GM23338 (cell line): ENCODE measurements around the gene PKDCC. TPM values are rescaled to one million over a fixed set of nuclear protein-coding genes. Genes with fewer than 3 reads are reported as not detected.

ENCODE experiments used
- ATAC-seq: fragments of 200-7000 bp; cut with Tn5 transposase; 3 replicates; pipeline ENCODE4 v1.9.1; 2020
- DNase-seq: peaks from one replicate; pipeline ENCODE4 v3.0.0-alpha.2; 2015; ENCODE audit warnings: low spot score
- H2AFZ ChIP-seq: fragments of 200-600 bp; sonication (generic); 2 replicates; pipeline ENCODE4 v1.8.0; 2016; ENCODE audit warnings: antibody characterized with exemption, mild to moderate bottlenecking, moderate library complexity
- H3F3A ChIP-seq: fragments of 200-600 bp; sonication (generic); replicated peaks from 2 replicates; pipeline ENCODE4 v1.8.0; 2017; ENCODE audit warnings: antibody characterized with exemption, mixed run types, low read depth
- H3K27ac ChIP-seq: fragments of 200-600 bp; sonication (generic); 2 replicates; pipeline ENCODE4 v1.6.1; 2016; ENCODE audit warnings: low read depth
- H3K27me3 ChIP-seq: fragments of 200-600 bp; sonication (generic); 2 replicates; pipeline ENCODE4 v1.8.0; 2016; ENCODE audit warnings: mild to moderate bottlenecking, mixed run types, moderate library complexity; ENCODE audit not compliant: insufficient read depth
- H3K36me3 ChIP-seq: fragments of 200-600 bp; sonication (generic); 2 replicates; pipeline ENCODE4 v1.8.0; 2016; ENCODE audit warnings: mild to moderate bottlenecking; ENCODE audit not compliant: insufficient read depth
- H3K4me1 ChIP-seq: fragments of 200-600 bp; sonication (generic); 2 replicates; pipeline ENCODE4 v1.8.0; 2016; ENCODE audit warnings: mild to moderate bottlenecking, moderate library complexity; ENCODE audit not compliant: insufficient read depth
- H3K4me2 ChIP-seq: fragments of 200-600 bp; sonication (generic); 2 replicates; pipeline ENCODE4 v1.7.1; 2017; ENCODE audit warnings: mixed run types
- H3K4me3 ChIP-seq: fragments of 200-600 bp; sonication (generic); 2 replicates; pipeline ENCODE4 v1.6.1; 2016; ENCODE audit warnings: mixed run types
- H3K79me2 ChIP-seq: fragments of 200-600 bp; sonication (generic); replicated peaks from 2 replicates; pipeline ENCODE4 v1.8.0; 2017; ENCODE audit warnings: mild to moderate bottlenecking; ENCODE audit not compliant: insufficient read depth
- H3K9me2 ChIP-seq: fragments of 200-600 bp; sonication (generic); 2 replicates; pipeline ENCODE4 v1.8.0; 2017; ENCODE audit not compliant: insufficient read depth
- H4K20me1 ChIP-seq: fragments of 200-600 bp; sonication (generic); replicated peaks from 2 replicates; pipeline ENCODE4 v1.8.0; 2017; ENCODE audit warnings: mild to moderate bottlenecking; ENCODE audit not compliant: insufficient read depth
- H3K27ac Mint-ChIP-seq: 2 replicates; pipeline ENCODE4 v1.8.0; 2020; ENCODE audit warnings: inconsistent platforms, mild to moderate bottlenecking, moderate library complexity, mixed read lengths
- H3K27me3 Mint-ChIP-seq: 3 replicates; pipeline ENCODE4 v1.8.0; 2022; ENCODE audit warnings: low read depth, mild to moderate bottlenecking, moderate library complexity, mixed read lengths, inconsistent platforms; ENCODE audit not compliant: insufficient read depth, poor library complexity
- H3K36me3 Mint-ChIP-seq: 3 replicates; pipeline ENCODE4 v1.8.0; 2021; ENCODE audit warnings: low read depth, mild to moderate bottlenecking, inconsistent platforms, moderate library complexity, mixed read lengths
- H3K4me1 Mint-ChIP-seq: 3 replicates; pipeline ENCODE4 v1.8.0; 2020; ENCODE audit warnings: mild to moderate bottlenecking, inconsistent platforms, mixed read lengths
- H3K4me3 Mint-ChIP-seq: 3 replicates; pipeline ENCODE4 v1.8.0; 2021; ENCODE audit warnings: moderate library complexity, mild to moderate bottlenecking, inconsistent platforms, mixed read lengths
- H3K9me3 Mint-ChIP-seq: 3 replicates; pipeline ENCODE4 v1.8.0; 2020; ENCODE audit warnings: moderate library complexity, mild to moderate bottlenecking, inconsistent platforms, mixed read lengths
- CREB1 ChIP-seq: fragments of 250-450 bp; sonication (Bioruptor Pico); IDR thresholded peaks from 2 replicates; pipeline ENCODE4 v1.5.0; 2020; ENCODE audit warnings: low read depth, mild to moderate bottlenecking, moderate library complexity
- CTCF ChIP-seq, 2 experiments: fragments of 200-600 bp in 1 of 2; sonication (generic) in 1 of 2; conservative IDR thresholded peaks; 2 replicates each; pipeline versions ENCODE4 v1.5.1 to v1.6.1; 2016 to 2017; ENCODE audit warnings: antibody characterized with exemption in 2 of 2, low read depth in 2 of 2, mild to moderate bottlenecking in 2 of 2, moderate library complexity in 1 of 2
- JUNB ChIP-seq: IDR thresholded peaks from one replicate; pipeline ENCODE4 v1.6.1; 2016; ENCODE audit warnings: antibody characterized with exemption; ENCODE audit not compliant: unreplicated experiment
- POLR2AphosphoS5 ChIP-seq: IDR thresholded peaks from 2 replicates; pipeline ENCODE4 v1.6.1; 2016; ENCODE audit warnings: antibody characterized with exemption, low read depth
- REST ChIP-seq: IDR thresholded peaks from one replicate; pipeline ENCODE4 v1.6.1; 2018; ENCODE audit warnings: antibody characterized with exemption; ENCODE audit not compliant: unreplicated experiment
- STAT1 ChIP-seq: IDR thresholded peaks from one replicate; pipeline ENCODE4 v1.6.1; 2016; ENCODE audit warnings: antibody characterized with exemption; ENCODE audit not compliant: unreplicated experiment
- ZNF114 ChIP-seq: fragments of 250-450 bp; sonication (Bioruptor Pico); IDR thresholded peaks from 2 replicates; pipeline ENCODE4 v1.5.0; 2020; ENCODE audit warnings: mild to moderate bottlenecking, moderate library complexity
- ZNF331 ChIP-seq: fragments of 250-450 bp; sonication (Bioruptor Pico); IDR thresholded peaks from 2 replicates; pipeline ENCODE4 v1.5.0; 2020; ENCODE audit warnings: low read depth, mild to moderate bottlenecking, moderate library complexity
- ZNF462 ChIP-seq: fragments of 250-450 bp; sonication (Bioruptor Pico); IDR thresholded peaks from 2 replicates; pipeline ENCODE4 v1.5.0; 2020; ENCODE audit warnings: mild to moderate bottlenecking, moderate library complexity
- polyA plus RNA-seq: library from polyadenylated mRNA; unstranded; fragments of >200 nt; fragmentation: Nextera tagmentation; extraction: Ambion mirVana; gene quantifications from 2 replicates; pipeline ENCODE4 v1.2.1, GENCODE V29; 2016
- total RNA-seq: library from RNA; depleted of rRNA; stranded (reverse); fragments of >200 nt; shearing (Covaris generic); gene quantifications from 2 replicates; pipeline ENCODE4 v1.2.3, GENCODE V29; 2014
- TF ChIP-seq, protein P1 (sequence below): IDR thresholded peaks from 2 replicates; pipeline ENCODE4 v1.6.1; 2016; ENCODE audit warnings: antibody characterized with exemption

PKDCC gene
- total and polyA plus RNA-seq, 2 experiments from 2014 or later: 7.0 to 44.8 TPM

DNA sequence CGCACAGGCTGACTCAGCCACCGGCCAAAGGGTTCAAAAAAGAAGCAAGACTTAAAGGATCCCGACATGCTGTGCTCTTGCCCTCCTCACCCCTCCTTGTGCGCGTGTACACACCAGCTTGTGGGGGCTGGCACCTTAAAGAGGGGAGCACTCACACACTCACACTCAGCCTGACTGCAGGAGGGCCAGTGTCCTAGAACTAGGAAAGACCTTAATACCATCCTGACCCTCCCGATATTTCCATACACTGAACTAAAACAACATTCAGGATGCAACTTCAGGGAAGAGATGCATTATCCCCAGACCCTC, 5.6 kb downstream of the PKDCC start (continued):
- TF ChIP-seq REST (no peak), ZNF331 (CRISPR knock-in tag) (no peak), STAT1 (no peak), ZNF114 (CRISPR knock-in tag) (no peak), POLR2AphosphoS5 (no peak)

GRCh38 chr2:42053791-42054701, 6.2 kb downstream of the PKDCC start:
- no peaks in the 10 kb centered on the region; the same call in 2 of the 3 replicates for H3K9me3 Mint-ChIP-seq
- peak overlapping the region; percentile 84; the same call in 1 of the 2 replicates for H3K27ac Mint-ChIP-seq
- H3K4me2 ChIP-seq: no peak overlapping the region
- no peaks in the 10 kb centered on the region; the same call in 1 of the 2 replicates for H3K36me3 ChIP-seq
- no peaks in the 10 kb centered on the region for H3F3A ChIP-seq
- peaks cover 45% of the 10 kb centered on the region for H3K4me1 ChIP-seq
- no peak overlapping the region for H3K4me3 Mint-ChIP-seq
- peaks cover 11% of the 10 kb centered on the region for H3K27me3 ChIP-seq
- peaks cover 13% of the 10 kb centered on the region for H3K27me3 Mint-ChIP-seq
- H3K79me2 ChIP-seq: peaks cover 23% of the 10 kb centered on the region
- DNase-seq (no peak), ATAC-seq (no peak; the same call in 2 of the 3 replicates)
- no peaks in the 10 kb centered on the region for H3K9me2 ChIP-seq
- H3K36me3 Mint-ChIP-seq: peaks cover 30% of the 10 kb centered on the region
- H3K4me1 Mint-ChIP-seq: peaks cover 55% of the 10 kb centered on the region
- no peak overlapping the region for H3K4me3 ChIP-seq
- H2AFZ ChIP-seq: no peak overlapping the region
- no peak for TF ChIP-seq JUNB
- no peak for TF ChIP-seq ZNF114 (CRISPR knock-in tag)
- TF ChIP-seq, protein P1, sequence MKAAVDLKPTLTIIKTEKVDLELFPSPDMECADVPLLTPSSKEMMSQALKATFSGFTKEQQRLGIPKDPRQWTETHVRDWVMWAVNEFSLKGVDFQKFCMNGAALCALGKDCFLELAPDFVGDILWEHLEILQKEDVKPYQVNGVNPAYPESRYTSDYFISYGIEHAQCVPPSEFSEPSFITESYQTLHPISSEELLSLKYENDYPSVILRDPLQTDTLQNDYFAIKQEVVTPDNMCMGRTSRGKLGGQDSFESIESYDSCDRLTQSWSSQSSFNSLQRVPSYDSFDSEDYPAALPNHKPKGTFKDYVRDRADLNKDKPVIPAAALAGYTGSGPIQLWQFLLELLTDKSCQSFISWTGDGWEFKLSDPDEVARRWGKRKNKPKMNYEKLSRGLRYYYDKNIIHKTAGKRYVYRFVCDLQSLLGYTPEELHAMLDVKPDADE: no peak
- TF ChIP-seq POLR2AphosphoS5: no peak
- TF ChIP-seq CREB1 (CRISPR knock-in tag): no peak
- TF ChIP-seq STAT1: no peak
- no peak for TF ChIP-seq CTCF (conservative IDR thresholded peaks at IDR 0.05; ENCODE audit: low read depth in 2 of 2)
- no peak for TF ChIP-seq ZNF462 (CRISPR knock-in tag)
- H4K20me1 ChIP-seq: no peaks in the 10 kb centered on the region
- no peak overlapping the region for H3K27ac ChIP-seq
